Measurements from ENCODE around the gene PHYHD1. TPM values are rescaled to one million over a fixed set of nuclear protein-coding genes. Genes with fewer than 3 reads are reported as not detected.

Gene PHYHD1
- polyA plus RNA-seq, 1 donor (not counting 4 experiments of a cell fraction or from before 2014, with no cell fraction given) = 4.7 TPM

DNA sequence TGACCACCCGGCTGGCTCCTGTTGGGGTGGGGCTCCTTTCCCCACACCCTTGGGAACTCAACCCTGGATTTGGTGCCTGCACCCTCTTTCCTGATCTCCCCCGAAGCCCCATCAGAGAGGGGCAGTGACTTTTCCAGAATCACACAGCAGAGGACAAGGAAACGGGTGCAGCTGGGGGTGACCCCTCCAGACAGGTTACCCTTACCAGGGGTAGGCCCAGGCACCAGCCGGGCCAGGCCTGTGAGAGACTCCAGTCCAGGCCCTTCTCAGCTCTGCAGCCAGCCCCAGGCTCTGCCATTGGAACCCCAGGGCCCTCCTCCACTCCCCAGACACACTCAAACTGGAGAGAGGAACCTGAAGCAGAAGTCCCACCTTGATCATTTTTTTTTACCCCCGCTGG is 19.0 kb upstream of the PHYHD1 start:
- Histone ChIP-seq H3K9ac (ENCODE audit: control insufficient read depth, extremely low read depth, insufficient read depth, low read length) (peak overlapping the region; percentile 72), H4K20me1 (ENCODE audit: control insufficient read depth, extremely low read depth, insufficient read depth, low read length) (no peaks in the 10 kb centered on the region), H2AFZ (ENCODE audit: control insufficient read depth, low read length) (no peak overlapping the region), H3K4me1 (ENCODE audit: control insufficient read depth, extremely low read depth, insufficient read depth, low read length) (peaks cover 68% of the 10 kb centered on the region), H3K27ac (ENCODE audit: control insufficient read depth, insufficient read depth, low read length) (peak overlapping the region; percentile 90), H3K9me1 (ENCODE audit: control insufficient read depth, extremely low read depth, insufficient read depth, low read length) (no peaks in the 10 kb centered on the region), H3K4me3 (ENCODE audit: control insufficient read depth in 2 of 3, extremely low read depth in 1 of 3, insufficient read depth in 2 of 3, low read depth in 1 of 3, low read length in 3 of 3) (no peak overlapping the region), H3K27me3 (ENCODE audit: control insufficient read depth, extremely low read depth, insufficient read depth, low read length) (no peaks in the 10 kb centered on the region), H3K9me3 (ENCODE audit: control insufficient read depth, low read depth, low read length) (no peaks in the 10 kb centered on the region), H3K36me3 (ENCODE audit: control insufficient read depth in 2 of 2, extremely low read depth in 1 of 2, insufficient read depth in 2 of 2, low read length in 2 of 2) (peaks cover 6 to 60% of the 10 kb centered on the region in 2 experiments), H3K79me2 (ENCODE audit: control insufficient read depth, insufficient read depth, low read length) (peaks cover 53% of the 10 kb centered on the region), H3K4me2 (ENCODE audit: control insufficient read depth, extremely low read depth, insufficient read depth, low read depth, low read length) (peak overlapping the region; percentile 60)
- dilution Hi-C loops (cut with MboI; ENCODE audit: extremely low pct_ligation_motif_present, low sequenced_read_pairs) = no loop called here
- no peak for DNase-seq (ENCODE audit: low read depth, low spot score)
- no peak for TF ChIP-seq EZH2 (IDR thresholded peaks at IDR 0.05; ENCODE audit: low read length)
- TF ChIP-seq, protein P1, sequence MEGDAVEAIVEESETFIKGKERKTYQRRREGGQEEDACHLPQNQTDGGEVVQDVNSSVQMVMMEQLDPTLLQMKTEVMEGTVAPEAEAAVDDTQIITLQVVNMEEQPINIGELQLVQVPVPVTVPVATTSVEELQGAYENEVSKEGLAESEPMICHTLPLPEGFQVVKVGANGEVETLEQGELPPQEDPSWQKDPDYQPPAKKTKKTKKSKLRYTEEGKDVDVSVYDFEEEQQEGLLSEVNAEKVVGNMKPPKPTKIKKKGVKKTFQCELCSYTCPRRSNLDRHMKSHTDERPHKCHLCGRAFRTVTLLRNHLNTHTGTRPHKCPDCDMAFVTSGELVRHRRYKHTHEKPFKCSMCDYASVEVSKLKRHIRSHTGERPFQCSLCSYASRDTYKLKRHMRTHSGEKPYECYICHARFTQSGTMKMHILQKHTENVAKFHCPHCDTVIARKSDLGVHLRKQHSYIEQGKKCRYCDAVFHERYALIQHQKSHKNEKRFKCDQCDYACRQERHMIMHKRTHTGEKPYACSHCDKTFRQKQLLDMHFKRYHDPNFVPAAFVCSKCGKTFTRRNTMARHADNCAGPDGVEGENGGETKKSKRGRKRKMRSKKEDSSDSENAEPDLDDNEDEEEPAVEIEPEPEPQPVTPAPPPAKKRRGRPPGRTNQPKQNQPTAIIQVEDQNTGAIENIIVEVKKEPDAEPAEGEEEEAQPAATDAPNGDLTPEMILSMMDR (optimal IDR thresholded peaks at IDR 0.05 in 1 of 3, IDR thresholded peaks at IDR 0.05 in 1 of 3, conservative IDR thresholded peaks at IDR 0.05 in 1 of 3; ENCODE audit: extremely low read depth in 1 of 3, insufficient read depth in 2 of 3, low read length in 3 of 3) = no peak
- FAIRE-seq = no peak

DNA sequence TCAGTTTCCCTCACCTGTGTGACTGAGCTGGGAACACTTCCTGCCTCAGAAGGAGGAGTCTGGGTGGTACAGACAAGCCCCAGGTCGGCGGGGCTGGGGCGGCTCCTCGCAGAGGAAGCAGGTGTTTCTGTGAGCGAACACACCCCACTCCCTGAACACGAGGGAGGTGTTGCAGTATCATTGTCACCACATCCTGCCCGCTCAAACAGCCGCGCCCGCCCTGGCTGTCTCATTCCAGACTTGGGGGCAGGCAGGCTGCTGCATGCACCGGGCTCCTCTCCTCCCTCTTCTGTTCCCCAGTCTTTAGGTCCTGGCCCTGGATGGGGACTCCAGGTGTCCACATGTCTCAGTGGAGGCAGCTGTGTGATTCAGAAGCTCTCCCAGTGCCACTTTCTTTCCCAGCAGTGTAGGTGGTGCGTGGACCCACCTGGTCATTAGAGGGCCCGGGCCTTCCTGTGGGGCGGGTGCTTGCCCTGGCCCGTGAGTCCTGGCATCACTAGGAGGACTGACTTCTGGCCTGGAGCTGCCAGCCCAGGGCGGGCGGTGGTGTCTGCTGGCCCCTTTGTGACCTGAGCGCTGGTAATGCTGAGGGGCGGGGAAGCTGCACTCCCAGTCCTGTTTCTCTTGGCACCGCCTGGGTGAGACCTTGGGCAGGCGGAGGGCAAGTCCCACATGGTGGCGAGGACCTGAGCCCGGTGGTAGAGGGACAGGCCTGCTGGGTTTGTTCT is 18.3 kb upstream of the PHYHD1 start:
- Histone ChIP-seq H3K27ac (ENCODE audit: control insufficient read depth, insufficient read depth, low read length) (peak overlapping the region; percentile 90), H2AFZ (ENCODE audit: control insufficient read depth, low read length) (no peak overlapping the region), H4K20me1 (ENCODE audit: control insufficient read depth, extremely low read depth, insufficient read depth, low read length) (no peaks in the 10 kb centered on the region), H3K9me1 (ENCODE audit: control insufficient read depth, extremely low read depth, insufficient read depth, low read length) (no peaks in the 10 kb centered on the region), H3K9me3 (ENCODE audit: control insufficient read depth, low read depth, low read length) (no peaks in the 10 kb centered on the region), H3K79me2 (ENCODE audit: control insufficient read depth, insufficient read depth, low read length) (peaks cover 57% of the 10 kb centered on the region), H3K4me3 (ENCODE audit: control insufficient read depth in 2 of 3, extremely low read depth in 1 of 3, insufficient read depth in 2 of 3, low read depth in 1 of 3, low read length in 3 of 3) (peak overlapping the region in 2 of 3 experiments; percentile 7 to 14), H3K27me3 (ENCODE audit: control insufficient read depth, extremely low read depth, insufficient read depth, low read length) (no peaks in the 10 kb centered on the region), H3K4me1 (ENCODE audit: control insufficient read depth, extremely low read depth, insufficient read depth, low read length) (peaks cover 61% of the 10 kb centered on the region), H3K4me2 (ENCODE audit: control insufficient read depth, extremely low read depth, insufficient read depth, low read depth, low read length) (peak overlapping the region; percentile 60), H3K9ac (ENCODE audit: control insufficient read depth, extremely low read depth, insufficient read depth, low read length) (peak overlapping the region; percentile 72), H3K36me3 (ENCODE audit: control insufficient read depth in 2 of 2, extremely low read depth in 1 of 2, insufficient read depth in 2 of 2, low read length in 2 of 2) (peaks cover 7 to 60% of the 10 kb centered on the region in 2 experiments)
- FAIRE-seq (peak; percentile 93), DNase-seq (ENCODE audit: low read depth, low spot score) (peak; percentile 97)
- TF ChIP-seq, protein P1 (optimal IDR thresholded peaks at IDR 0.05 in 1 of 3, IDR thresholded peaks at IDR 0.05 in 1 of 3, conservative IDR thresholded peaks at IDR 0.05 in 1 of 3; ENCODE audit: extremely low read depth in 1 of 3, insufficient read depth in 2 of 3, low read length in 3 of 3) = no peak
- TF ChIP-seq EZH2 (IDR thresholded peaks at IDR 0.05; ENCODE audit: low read length) = no peak
- dilution Hi-C loops (cut with MboI; ENCODE audit: extremely low pct_ligation_motif_present, low sequenced_read_pairs) = no loop called here

All from keratinocyte (primary cell).